Body of pancreas (tissue), 4 donors: Measurements from ENCODE around the gene UNC45B.
"Not testable (repeated sequence)": the region's sequence is repeated elsewhere in the genome, so short reads cannot be mapped to it uniquely, and the experiment has no call there.

Experiments used
- POLR2A ChIP-seq, 3 donors: fragments of 450-650 bp; IDR thresholded peaks; one replicate each; pipeline ENCODE4 v1.6.1; 2016; ENCODE audit warnings: antibody characterized with exemption in 3 of 3, mild to moderate bottlenecking in 2 of 3
- TF ChIP-seq, protein P1 (sequence below), 7 experiments: fragments of 450-650 bp in 4 of 7; fragments of 200-600 bp in 3 of 7; sonication (generic) in 3 of 7; IDR thresholded peaks; one replicate each; pipeline ENCODE4 v1.5.1; 2016 to 2019; ENCODE audit warnings: antibody characterized with exemption in 7 of 7

DNA sequence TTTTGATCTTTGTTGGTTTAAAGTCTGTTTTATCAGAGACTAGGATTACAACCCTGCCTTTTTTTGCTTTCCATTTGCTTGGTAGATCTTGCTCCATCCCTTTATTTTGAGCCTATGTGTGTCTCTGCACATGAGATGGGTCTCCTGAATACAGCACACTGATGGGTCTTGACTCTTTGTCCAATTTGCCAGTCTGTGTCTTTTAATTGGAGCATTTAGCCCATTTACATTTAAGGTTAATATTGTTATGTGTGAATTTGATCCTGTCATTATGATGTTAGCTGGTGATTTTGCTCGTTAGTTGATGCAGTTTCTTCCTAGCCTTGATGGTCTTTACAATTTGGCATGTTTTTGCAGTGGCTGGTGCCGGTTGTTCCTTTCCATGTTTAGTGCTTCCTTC is 55.0 kb downstream of the UNC45B start:
- TF ChIP-seq, protein P1, sequence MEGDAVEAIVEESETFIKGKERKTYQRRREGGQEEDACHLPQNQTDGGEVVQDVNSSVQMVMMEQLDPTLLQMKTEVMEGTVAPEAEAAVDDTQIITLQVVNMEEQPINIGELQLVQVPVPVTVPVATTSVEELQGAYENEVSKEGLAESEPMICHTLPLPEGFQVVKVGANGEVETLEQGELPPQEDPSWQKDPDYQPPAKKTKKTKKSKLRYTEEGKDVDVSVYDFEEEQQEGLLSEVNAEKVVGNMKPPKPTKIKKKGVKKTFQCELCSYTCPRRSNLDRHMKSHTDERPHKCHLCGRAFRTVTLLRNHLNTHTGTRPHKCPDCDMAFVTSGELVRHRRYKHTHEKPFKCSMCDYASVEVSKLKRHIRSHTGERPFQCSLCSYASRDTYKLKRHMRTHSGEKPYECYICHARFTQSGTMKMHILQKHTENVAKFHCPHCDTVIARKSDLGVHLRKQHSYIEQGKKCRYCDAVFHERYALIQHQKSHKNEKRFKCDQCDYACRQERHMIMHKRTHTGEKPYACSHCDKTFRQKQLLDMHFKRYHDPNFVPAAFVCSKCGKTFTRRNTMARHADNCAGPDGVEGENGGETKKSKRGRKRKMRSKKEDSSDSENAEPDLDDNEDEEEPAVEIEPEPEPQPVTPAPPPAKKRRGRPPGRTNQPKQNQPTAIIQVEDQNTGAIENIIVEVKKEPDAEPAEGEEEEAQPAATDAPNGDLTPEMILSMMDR (IDR thresholded peaks at IDR 0.05) = not testable (repeated sequence)
- TF ChIP-seq POLR2A (IDR thresholded peaks at IDR 0.05) = not testable (repeated sequence)
